ENCODE measurements around the gene ATXN1.

GRCh38 chr6:16482702-16483314 lies 278.5 kb downstream of the ATXN1 start:
- TF ChIP-seq POLR2A (IDR thresholded peaks at IDR 0.05; ENCODE audit: control extremely low read depth in 1 of 2, low read depth in 2 of 2, low read length in 2 of 2) (no peak), CTCF (IDR thresholded peaks at IDR 0.05; ENCODE audit: control extremely low read depth in 1 of 3, insufficient read depth in 1 of 3, low read depth in 1 of 3, low read length in 3 of 3) (peak in 1 of 3 experiments; percentile 6; a peak in 1 of 4 replicates), JUN (IDR thresholded peaks at IDR 0.05; ENCODE audit: low read depth, low read length) (no peak), MAX (IDR thresholded peaks at IDR 0.05) (no peak), EP300 (IDR thresholded peaks at IDR 0.05; ENCODE audit: borderline replicate concordance in 1 of 2, low read depth in 2 of 2, low read length in 2 of 2) (no peak), ATF2 (IDR thresholded peaks at IDR 0.05; ENCODE audit: low read length) (no peak), CBX8 (IDR thresholded peaks at IDR 0.05; ENCODE audit: borderline replicate concordance, low read depth, low read length) (no peak), TEAD4 (IDR thresholded peaks at IDR 0.05; ENCODE audit: low read depth, low read length) (no peak)
